HG02763 (cell line): ENCODE results near the gene GPX4.
A peak's percentile ranks its signal among the peaks of the same experiment; 100 is the strongest.

Source experiments
- ATAC-seq: cut with Tn5 transposase; IDR thresholded peaks from one replicate; pipeline ENCODE4 v1.9.1; 2021; ENCODE audit warnings: mild to moderate bottlenecking, moderate library complexity; ENCODE audit not compliant: unreplicated experiment

Gene GPX4

DNA sequence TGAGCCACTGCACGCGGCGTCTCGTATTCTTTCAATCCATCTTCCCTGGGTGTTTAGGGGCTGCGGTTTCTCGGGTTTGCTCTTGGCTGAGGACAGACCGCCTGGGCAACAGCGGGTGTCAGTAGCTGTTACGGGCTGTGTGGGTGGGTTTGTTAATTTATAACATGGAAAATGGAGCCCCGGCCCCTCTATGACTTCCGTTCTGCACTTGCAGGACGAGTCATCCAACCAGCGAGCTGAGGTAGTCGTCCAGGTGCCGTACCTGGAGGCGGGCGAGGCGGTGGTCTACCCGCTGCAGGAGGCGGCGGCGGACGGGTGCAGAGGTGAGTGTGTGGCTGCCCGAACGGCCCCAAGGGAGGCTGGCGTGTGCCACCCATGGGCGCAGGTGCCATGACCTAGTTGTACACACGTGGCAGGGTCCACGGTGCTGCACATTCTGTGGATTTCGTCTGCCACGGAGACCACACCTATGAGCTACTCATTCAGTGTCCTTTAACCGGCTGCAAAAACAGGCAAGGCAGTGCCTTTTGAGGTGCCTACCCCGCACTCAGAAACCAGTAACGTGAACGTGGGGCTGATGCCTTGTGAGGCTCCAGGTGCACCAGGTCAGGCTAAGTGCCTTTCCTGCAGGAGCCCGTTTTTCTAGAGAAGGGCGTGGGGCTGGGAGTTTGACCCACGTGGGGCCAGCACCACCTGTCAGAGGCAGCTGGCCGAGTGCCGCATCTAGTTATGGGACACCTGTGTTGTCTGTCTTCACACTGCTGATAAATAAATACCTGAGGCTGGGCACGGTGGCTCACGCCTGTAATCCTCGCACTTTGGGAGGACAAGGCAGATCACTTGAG lies 19.5 kb upstream of the GPX4 start:
- ATAC-seq = no peak

DNA sequence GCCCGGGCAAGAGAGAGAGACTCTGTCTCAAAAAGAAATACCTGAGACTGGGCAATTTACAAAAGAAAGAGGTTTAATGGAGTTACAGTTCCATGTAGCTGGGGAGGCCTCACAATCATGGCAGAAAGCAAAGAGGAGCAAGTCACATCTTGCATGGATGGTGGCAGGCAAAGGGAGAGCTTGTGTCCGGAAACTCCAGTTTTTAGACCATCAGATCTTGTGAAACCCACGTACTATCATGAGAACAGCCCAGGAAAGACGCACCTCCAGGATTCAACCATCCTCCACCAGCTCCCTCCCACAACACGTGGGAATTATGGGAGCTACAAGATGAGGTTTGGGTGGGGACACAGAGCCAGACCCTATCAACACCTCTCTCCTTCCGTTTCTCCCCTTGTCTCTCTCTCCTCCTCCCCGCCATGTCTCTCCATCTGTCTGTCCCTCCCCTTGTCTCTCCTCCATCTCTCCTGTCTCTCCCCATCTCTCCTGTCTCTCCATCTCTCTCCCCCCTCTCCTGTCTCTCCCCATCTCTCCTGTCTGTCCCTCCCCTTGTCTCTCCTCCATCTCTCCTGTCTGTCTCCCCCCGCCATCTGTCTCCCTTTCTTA lies 18.6 kb upstream of the GPX4 start:
- no peak for ATAC-seq

DNA sequence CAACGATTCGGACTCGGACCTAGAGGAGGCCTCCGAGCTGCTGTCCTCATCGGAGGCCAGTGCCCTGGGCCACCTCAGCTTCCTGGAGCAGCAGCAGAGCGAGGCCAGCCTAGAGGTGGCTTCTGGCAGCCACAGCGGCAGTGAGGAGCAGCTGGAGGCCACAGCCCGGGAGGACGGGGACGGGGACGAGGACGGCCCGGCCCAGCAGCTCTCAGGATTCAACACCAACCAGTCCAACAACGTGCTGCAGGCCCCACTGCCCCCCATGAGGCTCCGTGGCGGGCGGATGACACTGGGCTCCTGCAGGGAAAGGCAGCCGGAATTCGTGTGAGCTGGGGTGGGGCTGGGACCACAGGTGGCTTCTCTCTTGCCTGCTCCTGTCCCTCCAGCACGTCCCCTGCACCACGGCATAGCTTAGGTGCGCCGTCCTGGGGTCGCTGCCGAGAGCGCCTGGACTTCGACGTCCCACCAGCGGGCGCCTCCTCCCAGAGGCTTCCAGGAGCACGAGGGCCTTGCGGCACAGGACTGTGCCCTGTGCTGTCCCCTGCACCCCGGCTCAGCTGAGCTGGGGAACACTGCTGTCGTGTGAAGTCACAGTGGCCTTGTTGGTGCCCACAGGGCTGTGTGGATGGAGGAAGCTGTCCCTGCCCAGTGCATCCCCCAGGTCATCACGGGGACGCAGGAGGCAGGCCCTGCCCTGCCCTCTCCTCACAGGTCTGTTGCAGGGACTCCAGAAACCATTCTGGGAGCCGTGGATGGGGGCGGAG lies 17.9 kb upstream of the GPX4 start:
- ATAC-seq = no peak

DNA sequence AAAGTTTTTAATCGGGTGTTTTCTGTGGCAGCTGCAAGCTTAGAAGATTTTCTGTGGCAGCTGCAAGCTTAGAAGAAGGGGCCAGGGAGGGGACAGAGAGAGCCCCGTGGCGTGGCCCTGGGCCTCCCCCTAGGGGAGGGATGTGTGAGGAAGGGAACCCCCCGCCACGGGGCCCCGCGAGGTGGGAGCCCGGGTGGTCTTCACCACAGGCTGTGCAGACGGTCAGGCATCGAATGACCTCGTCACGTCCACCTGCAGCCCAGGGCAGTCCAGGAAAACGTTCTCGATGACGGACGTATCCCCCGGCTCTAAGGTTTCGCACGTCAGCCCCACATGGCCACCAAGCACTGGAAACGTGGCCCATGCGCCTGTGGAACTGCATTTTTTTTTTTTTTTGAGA lies 17.2 kb upstream of the GPX4 start:
- ATAC-seq = no peak

DNA sequence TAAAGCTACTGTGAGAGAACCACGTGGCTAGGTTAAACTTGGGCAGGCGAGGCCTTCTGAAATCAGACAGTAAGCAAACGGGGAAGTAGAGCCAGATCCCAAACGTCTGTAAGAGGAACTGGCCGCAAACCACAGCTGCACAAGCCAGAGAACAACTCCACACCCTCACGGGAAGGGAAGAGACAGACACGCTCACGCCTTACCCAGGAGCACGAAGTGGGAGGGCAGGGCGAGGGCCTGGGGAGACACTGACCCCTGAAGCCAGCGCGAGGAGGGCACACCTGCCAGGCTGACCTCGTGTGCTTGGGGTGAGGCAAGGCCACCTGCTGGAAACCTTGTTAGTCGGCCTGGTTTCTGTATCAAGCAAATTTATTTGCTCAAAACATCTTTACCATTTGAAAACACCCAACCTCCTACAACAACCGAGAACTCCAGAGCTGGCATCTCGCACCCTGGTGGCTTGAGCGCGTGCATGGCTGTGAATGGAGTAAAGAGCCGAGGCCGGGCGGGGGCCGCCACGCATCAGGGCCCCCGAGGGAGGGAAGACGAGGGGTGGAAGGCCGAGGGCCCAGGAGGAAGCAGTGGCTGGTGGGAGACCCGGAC lies 15.9 kb upstream of the GPX4 start:
- no peak for ATAC-seq

DNA sequence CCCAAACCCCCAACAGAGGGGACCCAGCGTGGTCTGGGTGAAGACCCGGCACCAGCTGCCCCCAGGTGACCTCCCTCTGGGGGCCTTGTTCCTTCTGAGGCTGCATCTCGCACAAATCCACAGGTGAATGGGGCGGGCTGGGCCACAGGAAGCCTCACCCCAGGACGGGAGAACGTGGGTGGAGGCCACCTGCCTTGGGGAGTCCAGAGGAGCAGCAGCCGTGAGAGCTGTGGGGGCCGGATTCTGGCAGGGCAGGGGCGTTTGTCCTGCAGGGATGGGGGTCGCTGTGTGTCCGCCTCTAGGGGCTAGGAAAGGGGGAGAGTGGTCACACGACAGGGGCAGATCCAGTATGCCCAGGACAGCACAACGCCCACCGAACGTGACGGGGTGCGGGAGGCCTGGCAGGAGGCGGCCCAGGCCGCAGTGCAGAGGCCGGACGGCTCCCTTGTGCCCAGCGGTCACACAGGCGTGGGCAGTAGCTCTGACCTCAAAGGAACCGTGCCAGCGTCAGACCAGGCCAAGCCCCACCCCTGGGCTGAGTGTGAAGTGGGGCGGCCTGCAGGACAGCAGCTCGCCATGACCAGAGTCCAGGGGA lies 15.3 kb upstream of the GPX4 start:
- ATAC-seq = no peak

DNA sequence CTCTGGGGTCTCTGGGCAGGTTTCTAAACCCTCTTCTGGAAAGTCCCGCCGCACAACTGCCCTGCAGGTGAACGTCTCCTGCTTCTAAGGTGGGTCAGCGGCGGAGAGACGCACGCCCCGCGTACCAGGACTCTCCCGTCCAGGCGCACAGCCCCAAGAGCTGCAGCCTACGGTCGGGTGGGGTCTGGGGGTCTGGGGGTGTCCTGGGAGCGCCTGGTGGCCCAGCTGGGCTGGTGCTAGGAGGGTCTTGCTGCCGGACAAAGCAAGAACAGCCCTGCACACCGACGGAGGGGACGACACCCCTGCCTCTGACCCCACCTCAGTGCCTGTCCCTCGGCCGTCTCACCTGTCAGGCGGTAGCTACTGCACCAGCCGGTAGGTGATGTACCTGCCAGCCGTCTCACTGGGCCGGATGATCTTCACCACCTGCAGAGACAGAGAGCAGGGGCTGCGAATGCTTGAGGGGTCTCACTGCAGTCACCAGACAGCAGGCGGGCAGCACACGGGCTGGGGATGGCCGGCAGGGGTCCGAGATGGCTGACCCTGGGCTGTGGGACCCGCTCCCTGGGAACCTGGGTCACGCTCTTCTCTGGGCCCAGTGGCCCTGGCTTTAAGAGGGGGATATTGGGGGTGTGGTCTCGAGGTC lies 14.5 kb upstream of the GPX4 start:
- ATAC-seq = no peak

DNA sequence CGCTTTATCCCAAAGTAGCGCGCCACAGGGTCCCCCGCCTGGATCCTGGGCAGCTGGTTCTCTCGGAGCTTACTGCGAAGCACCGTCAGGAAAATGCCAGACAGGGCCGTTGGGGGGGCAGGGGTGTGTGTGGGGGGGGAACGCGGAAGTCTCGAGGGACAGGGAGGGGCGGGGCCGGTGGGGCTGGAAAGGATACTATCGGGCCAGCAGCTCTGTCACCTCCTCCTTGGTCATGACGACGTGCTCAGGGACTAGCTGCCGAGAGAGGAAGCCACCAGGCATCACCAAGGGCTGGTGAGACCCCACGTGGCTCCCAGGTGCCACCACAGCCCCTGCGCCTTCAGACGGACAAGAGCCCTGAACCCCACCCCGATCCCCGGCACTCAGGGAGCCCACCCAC lies 13.9 kb upstream of the GPX4 start:
- ATAC-seq = no peak

DNA sequence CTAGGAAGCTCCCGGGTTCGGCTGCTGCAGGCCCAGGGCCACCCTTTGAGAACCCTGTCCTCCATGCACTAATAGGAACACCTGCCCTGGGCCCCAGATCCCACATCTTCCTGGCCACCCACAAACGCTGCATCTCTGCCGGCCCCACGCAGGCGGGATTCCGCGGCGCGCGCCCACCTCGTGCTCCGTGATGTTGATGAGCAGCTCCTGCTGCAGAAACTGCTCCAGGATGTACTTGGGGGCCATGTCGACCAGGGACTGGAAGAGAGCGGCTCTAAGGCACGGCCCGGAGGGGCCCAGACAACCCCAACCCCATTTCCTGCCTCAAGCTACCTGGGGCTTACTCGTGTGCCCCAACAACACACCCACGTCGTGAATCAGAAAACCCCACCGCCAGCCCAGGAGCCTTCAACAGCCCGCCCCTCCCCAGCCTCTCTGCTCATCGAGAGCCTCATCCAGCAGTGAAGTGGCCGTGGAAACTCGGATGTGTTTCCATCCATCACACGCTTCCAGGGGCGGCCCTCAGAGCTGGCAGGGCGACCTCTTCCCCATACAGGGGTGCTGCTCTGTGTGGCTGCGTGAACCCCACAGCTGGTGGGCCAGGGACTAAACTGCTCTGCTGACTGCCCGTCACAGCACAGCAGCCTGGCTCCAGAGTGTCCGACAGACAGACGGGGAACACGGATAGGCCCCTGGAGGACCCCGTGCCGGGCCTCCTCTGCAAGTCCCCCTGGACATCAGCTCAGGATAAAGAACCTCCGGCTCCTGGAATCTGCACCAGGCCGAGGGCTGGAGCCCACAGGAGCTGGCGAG lies 12.9 kb upstream of the GPX4 start:
- no peak for ATAC-seq

DNA sequence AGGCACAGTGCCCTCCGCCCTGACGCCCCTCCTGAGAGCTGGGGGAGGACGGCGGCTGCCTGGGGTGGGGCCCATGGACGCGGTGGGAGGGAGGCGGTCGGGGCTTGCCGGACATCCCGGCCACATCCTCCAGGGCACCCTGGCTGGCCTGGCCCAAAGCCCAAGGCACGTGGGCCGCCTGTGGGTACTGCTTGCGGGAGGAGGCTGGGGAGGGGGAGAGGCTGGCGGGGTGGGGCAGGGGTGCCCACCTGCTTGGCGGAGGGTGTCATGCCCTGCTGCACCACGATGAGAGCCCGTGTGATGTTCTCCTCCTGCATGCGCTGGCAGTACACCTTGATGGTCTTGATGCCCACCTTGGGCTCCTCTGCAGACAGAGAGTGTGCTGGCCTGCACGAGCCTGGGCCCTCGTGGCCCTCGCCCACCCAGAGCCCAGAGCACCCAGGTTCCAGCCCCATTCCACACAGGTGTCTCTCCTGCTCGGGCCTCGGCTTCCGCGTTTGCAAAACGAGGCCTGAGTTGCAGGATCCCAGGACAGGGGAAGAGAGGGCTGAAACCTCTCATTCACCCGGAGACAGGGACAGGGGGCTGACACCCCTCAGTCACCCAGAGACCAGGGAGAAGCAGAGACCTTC lies 12.1 kb upstream of the GPX4 start:
- no peak for ATAC-seq

DNA sequence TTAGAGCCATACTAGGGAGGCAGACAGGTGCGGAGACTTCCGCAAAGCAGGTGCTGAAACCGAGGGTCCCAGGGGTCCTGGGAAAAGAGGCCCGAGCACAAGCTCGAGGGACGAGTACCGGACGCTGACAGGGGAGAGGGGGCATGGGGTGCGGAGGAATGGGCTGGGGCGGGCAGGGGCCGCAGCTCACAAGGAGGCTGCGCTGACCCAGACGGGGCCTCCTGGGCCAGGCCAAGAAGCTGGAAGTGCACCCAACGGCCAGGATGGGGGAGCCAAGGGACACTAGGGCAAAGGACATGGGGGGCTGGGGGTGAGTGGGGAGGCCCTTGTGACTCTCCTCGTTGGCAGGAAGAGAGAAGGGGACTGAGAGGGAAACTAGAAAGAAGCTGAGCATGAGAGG lies 10.5 kb upstream of the GPX4 start:
- no peak for ATAC-seq

DNA sequence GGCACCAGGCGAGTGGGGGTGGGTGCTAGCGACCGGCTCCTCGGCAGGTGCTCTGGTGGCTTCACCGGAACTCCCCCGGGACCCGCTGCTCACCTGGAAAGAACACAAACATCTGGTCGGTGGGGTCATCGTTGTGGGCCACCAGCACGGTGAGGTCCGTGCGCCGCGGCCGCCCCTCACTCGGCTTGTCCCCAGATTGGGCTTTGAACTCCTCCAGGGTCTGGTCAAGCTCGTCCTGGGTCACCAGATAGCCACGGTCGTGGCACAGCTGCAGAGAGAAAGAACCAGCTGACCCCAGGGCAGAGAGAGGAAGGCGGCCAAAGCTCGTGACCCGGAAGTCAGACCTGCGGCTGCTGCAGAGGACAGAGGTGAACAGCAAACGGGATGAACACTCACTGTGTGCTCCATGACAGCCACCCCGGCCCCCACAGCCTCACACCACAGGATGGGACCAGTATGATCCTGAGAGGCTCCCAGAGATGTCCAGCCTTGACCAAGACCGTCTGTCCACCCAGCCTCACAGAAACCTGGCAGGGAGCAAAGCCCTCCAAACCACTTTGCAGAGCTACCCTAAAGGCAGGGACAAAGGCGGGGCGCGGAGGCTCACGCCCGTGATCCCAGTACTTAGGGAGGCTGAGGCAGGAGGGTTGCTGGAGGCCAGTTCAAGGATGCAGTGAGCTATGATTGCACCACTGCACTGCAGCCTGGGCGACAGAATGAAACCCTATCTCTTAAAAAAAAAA lies 9.8 kb upstream of the GPX4 start:
- no peak for ATAC-seq

DNA sequence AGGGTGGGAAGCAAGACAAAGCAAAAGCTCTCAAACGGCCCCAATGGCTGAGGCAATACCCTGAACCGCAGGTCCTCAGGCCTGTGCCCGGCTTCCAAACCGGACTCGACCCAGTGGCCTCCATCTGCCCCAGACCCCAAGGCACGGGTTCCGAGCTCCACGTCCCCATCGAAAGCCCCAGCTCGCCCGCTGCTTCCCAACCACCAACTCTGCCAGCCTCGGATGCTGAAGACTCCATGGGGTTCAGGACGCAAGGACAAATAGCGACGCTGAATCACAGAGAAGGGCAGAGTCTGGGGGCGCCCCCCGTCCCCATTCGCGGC lies 9.2 kb upstream of the GPX4 start:
- no peak for ATAC-seq

DNA sequence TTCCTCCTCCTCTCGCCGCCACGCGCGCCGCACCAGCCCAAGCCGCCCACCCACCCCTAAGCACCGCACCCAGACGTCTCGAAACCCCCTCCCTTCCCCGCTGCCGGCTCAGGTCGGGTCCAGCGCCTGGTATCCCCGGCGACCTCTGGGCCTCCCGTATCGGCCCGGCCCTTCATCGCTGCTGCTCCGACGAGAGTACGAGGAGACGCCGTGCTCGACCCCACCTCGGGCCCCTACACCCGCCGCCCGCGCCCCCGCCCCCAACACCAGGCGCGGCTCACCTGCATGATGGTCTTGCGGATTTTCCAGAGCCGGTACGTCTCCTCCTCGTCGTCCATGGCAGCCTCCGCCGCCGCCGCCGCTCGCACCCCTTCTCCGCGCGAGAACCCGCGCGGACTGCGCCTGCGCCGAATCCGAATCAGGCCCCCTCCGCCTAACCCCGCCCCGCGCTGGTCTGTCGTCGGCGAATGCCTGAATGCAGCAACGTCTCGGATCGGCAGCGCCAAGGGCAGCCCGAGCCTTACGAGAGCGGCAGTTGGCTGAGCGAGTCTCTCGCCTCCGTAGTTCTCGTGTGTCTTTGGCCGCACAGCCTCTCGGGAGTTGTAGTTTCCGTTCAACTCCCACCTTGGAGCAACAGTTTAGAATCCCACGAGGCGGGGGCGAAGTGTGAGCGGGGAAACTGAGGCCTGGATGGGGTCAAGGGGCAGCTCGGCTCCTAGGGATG lies 8.7 kb upstream of the GPX4 start, which contains the start of gene POLR2E:
TSS of gene POLR2E (minus strand) at position 398 of the 724 bp plus-strand sequence. CDS start at position 338, 60 bp downstream.
- peak; percentile 83 for ATAC-seq

DNA sequence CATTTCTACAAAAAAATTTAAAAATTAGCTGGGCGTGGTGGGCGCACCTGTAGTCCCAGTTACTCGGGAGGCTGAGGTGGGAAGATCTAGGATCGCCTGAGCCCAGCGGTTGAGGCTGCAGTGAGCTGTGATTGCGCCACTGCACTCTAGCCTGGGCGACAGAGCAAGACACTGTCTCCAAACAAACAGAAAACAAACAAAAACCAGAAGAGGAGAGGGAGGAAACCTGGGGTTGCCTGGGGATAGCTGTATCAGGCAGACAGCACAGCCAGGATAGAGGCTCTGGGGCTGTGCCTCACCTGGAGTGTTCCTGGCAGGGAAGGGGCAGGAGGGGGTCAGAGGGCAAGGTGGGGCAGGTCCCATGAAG lies 6.0 kb upstream of the GPX4 start:
- no peak for ATAC-seq

DNA sequence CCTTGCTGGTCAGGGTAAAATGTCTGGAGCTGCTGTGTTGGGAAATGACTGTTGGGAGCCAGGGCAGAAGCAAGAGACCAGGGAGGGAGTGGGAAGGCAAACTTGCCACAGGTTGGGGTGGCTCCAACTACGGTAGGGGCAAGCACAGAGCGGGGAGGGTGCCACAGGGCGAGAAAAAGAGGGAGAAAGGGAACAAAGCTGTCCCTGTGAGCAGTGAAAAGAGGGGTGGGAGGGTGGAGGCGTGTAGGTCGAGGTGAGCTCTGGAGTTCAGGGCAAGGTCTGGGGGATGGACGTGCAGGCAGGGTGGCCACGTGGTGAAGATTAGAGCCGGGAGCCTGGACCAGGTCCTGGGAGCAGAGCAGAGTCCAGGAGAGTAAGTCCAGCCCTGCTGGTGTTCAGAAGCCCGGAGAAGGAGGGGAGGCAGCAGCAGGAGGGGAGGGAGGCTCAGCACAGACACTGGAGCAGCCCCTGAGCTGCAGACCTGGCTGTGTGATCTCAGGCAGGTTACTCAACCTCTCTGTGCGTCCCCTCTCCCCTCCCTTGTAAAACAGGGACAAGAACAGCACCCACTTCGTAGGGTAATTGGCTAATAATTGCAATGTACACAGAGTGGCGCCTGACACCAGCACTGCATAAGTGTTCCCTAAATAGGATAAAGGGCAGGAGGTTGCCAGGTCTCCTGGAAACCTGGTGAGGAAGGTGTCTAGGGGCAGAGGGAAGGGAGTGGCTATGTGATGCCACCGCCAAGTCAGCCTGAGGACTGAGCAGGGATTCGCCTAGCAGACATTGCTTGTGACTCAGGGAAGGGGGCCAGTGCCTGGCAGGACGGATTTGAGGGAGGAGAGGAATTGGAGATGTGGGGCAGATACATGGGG lies 5.4 kb upstream of the GPX4 start:
- no peak for ATAC-seq

DNA sequence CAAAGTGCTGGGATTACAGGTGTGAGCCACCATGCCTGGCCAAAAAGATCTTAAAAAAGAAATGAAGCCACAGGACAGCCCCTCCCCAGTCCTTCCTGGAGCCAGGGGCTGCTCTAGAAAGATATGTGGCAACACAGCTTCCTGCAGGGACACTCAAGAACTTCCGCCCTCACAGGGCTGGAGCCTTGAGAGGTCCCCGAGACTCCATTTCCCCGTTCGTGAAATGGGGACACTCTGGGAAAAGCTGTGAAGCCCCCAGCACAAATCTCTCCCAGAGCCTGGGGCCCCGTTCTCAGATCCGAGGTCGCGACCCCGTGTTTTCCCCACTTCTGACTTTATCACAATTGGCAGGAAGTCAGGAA lies 2.5 kb upstream of the GPX4 start:
- no peak for ATAC-seq
